Measurements from ENCODE around the gene NOS2.
"Not testable (repeated sequence)": the region's sequence is repeated elsewhere in the genome, so short reads cannot be mapped to it uniquely, and the experiment has no call there.

NOS2 gene

DNA sequence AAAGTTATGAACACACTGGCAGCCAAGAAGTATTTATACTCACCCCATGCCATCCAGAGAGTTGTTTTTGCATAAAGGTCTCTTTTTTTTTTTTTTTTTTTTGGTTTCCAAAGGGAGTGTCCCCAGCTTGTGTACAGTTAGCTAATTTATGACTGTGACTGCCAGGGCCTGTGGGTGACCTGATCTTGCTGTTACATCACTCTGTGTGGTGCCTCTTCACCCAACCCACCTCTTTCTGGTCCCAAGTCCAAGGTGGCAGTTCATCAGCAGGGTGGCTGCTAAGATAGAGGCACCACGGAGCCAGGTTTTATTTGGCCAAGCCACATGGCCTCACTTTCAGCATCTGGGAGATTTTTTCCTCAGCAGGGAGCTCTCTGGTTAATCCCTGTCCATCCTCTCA, at the start of gene NOS2:
TSS of gene NOS2 (minus strand) at position 8 of the 400 bp plus-strand sequence. CDS start 1,720 bp downstream, outside the sequence.
- Histone ChIP-seq H3K36me3 (ENCODE audit: control insufficient read depth, insufficient read depth, low read length) (no peaks in the 10 kb centered on the region), H3K4me1 (ENCODE audit: control insufficient read depth, insufficient read depth, low read length) (no peaks in the 10 kb centered on the region), H3K27me3 (ENCODE audit: control insufficient read depth, insufficient read depth, low read length) (no peaks in the 10 kb centered on the region), H3K9me3 (ENCODE audit: control insufficient read depth, insufficient read depth, low read length) (no peaks in the 10 kb centered on the region), H3K27ac (ENCODE audit: low read length) (no peak within 1 kb of the TSS), H3K4me3 (ENCODE audit: low read length) (no peak within 1 kb of the TSS)
- no peak for DNase-seq (ENCODE audit: low read depth, low spot score)
- no CpG with 5 or more reads among the region's 1 CpG for WGBS (ENCODE audit: insufficient coverage, insufficient read length)

DNA sequence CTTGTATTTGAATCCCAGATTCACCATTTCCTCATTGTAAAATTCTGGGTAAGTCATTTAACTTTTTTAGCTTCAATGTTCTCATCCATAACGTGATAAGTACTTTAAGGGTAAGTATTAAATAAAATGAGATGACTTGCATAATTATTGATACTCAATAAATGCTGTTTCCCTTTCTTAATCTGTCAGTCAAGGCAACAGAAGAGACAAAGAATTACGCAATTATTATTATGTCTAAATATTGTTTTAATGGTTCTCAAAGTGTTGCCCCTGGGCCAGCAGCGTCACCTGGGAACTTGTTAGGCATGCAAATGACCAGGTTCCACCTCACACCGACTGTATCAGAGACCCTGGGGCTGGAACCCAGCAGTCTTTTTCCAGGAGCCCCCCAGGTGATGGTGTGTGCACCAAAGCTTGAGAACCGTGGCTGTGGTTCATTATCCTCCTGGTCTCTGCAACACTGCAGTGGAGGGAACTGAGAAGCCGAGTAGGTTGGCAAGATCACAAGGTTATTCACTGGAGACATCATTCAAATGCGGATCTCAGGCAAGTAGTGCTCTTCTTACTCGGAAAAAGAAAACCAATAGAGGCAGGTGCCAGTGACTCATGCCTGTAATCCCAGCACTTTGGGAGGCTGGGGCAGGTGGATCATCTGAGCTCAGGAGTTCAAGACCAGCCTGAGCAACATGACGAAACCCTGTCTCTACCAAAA, 49.3 kb upstream of the NOS2 start:
- Histone ChIP-seq H3K9me3 (ENCODE audit: control insufficient read depth, insufficient read depth, low read length) (no peaks in the 10 kb centered on the region), H3K27ac (ENCODE audit: low read length) (no peak overlapping the region), H3K36me3 (ENCODE audit: control insufficient read depth, insufficient read depth, low read length) (no peaks in the 10 kb centered on the region), H3K4me1 (ENCODE audit: control insufficient read depth, insufficient read depth, low read length) (no peaks in the 10 kb centered on the region), H3K27me3 (ENCODE audit: control insufficient read depth, insufficient read depth, low read length) (no peaks in the 10 kb centered on the region), H3K4me3 (ENCODE audit: low read length) (no peak overlapping the region)
- DNase-seq (ENCODE audit: low read depth, low spot score) = no peak
- WGBS (ENCODE audit: insufficient coverage, insufficient read length) = no CpG with 5 or more reads among the region's 9 CpGs

DNA sequence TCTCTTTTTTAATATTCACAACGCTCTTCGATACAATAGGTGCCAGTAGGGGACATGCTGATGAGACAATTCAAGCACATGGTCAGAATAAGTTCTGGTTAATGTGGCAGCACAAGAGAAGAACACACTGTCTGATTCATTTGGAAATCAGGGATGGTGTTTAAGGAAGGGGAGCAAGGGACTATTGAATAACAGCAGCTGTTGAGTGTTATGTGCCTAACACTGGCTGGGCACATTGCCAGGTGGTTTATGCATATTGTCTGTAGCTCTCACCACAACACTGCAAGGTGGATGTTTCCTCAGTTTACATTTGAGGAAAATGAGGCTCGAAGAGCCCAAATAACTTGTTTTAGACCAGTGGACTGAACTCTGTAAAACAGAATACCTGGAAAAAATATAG, 48.6 kb upstream of the NOS2 start:
- no peaks in the 10 kb centered on the region for H3K36me3 ChIP-seq (ENCODE audit: control insufficient read depth, insufficient read depth, low read length)
- DNase-seq (ENCODE audit: low read depth, low spot score) = no peak
- H3K4me3 ChIP-seq (ENCODE audit: low read length) = no peak overlapping the region
- no peaks in the 10 kb centered on the region for H3K4me1 ChIP-seq (ENCODE audit: control insufficient read depth, insufficient read depth, low read length)
- no peaks in the 10 kb centered on the region for H3K9me3 ChIP-seq (ENCODE audit: control insufficient read depth, insufficient read depth, low read length)
- WGBS (ENCODE audit: insufficient coverage, insufficient read length) = no CpG with 5 or more reads among the region's 3 CpGs
- H3K27me3 ChIP-seq (ENCODE audit: control insufficient read depth, insufficient read depth, low read length) = no peaks in the 10 kb centered on the region
- H3K27ac ChIP-seq (ENCODE audit: low read length) = no peak overlapping the region

DNA sequence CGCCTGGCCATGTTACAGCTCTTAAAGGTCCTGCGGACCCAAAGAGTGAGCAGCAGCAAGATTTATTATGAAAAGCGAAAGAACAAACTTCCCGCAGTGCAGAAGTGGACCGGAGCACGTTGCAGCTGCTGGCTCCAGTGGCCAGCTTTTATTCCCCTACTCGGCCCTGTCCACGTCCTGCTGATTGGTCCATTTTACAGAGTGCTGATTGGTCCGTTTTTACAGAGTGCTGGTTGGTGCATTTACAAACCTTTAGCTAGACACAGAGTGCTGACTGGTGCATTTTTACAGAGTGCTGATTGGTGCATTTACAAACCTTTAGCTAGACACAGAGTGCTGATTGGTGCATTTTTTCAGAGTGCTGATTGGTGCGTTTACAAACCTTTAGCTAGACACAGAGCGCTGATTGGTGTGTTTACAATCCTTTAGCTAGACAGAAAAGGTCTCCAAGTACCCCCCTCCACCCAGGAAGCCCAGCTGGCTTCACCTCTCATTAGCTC, 46.5 kb upstream of the NOS2 start:
- no CpG with 5 or more reads among the region's 11 CpGs for WGBS (ENCODE audit: insufficient coverage, insufficient read length)
- not testable (repeated sequence) for H3K9me3 ChIP-seq (ENCODE audit: control insufficient read depth, insufficient read depth, low read length); H3K4me1 ChIP-seq (ENCODE audit: control insufficient read depth, insufficient read depth, low read length); H3K36me3 ChIP-seq (ENCODE audit: control insufficient read depth, insufficient read depth, low read length); H3K27ac ChIP-seq (ENCODE audit: low read length); H3K4me3 ChIP-seq (ENCODE audit: low read length); H3K27me3 ChIP-seq (ENCODE audit: control insufficient read depth, insufficient read depth, low read length); DNase-seq (ENCODE audit: low read depth, low spot score)

DNA sequence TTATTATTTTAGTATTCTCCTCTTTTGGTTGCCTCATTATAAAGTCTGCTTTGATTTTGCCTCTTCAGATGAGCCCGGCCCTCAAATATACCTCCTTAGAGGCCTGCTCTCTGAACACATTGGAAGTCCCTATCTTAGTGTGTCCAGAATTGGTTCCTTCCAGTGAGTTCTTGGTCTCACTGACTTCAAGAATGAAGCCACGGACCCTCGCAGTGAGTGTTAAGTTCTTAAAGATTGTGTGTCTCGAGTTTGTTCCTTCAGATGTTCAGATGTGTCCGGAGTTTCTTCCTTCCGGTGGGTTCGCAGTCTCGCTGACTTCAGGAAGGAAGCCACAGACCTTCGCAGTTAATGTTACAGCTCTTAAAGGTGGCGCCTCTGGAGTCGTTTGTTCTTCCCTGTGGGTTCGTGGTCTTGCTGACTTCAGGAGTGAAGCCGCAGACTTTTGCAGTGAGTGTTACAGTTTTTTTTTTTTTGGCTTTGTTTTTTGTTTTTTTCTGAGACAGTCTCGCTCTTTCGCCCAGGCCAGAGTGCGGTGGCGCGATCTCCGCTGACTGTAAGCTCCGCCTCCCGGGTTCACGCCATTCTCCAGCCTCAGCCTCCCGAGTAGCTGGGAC, 45.8 kb upstream of the NOS2 start:
- Histone ChIP-seq H3K4me3 (ENCODE audit: low read length) (no peak overlapping the region), H3K27me3 (ENCODE audit: control insufficient read depth, insufficient read depth, low read length) (no peaks in the 10 kb centered on the region), H3K36me3 (ENCODE audit: control insufficient read depth, insufficient read depth, low read length) (no peaks in the 10 kb centered on the region), H3K4me1 (ENCODE audit: control insufficient read depth, insufficient read depth, low read length) (no peaks in the 10 kb centered on the region), H3K9me3 (ENCODE audit: control insufficient read depth, insufficient read depth, low read length) (no peaks in the 10 kb centered on the region), H3K27ac (ENCODE audit: low read length) (no peak overlapping the region)
- WGBS (ENCODE audit: insufficient coverage, insufficient read length) = no CpG with 5 or more reads among the region's 23 CpGs
- DNase-seq (ENCODE audit: low read depth, low spot score) = no peak

DNA sequence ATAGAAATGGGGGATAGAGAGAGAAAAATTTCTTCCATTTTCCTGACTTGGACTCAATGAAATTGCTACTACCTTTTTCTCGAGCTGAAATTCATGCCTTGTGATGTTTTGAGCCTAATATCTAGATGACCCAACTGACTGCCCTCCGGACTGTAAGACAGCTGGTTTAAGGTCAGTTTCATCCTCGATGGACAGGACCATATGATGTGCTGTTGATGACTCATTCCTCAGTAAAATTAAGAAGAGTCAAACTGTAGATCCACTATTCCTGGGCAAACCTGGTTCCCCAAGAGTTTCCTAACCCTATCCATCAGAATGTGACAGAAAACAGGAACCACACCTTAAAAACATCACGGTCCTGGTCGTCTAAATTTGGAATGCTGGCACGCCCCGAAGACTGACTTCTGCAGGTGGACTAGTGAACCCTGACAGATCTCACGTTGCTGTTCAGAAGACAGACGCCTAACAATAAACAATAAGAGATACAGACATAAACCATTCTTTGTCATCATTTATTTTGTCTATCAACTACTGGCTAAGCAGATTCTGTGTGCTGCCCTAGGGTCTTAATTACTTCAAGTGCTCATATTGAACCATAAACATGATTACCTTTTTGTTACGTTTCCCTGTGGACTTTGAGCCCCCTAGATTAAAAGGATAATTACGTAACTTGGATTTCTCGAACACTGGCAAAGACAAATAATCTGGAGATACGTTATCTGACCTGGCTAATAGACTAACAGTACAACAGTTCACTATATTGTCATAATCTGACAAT, 45.1 kb upstream of the NOS2 start:
- Histone ChIP-seq H3K4me3 (ENCODE audit: low read length) (no peak overlapping the region), H3K27ac (ENCODE audit: low read length) (no peak overlapping the region), H3K27me3 (ENCODE audit: control insufficient read depth, insufficient read depth, low read length) (no peaks in the 10 kb centered on the region), H3K9me3 (ENCODE audit: control insufficient read depth, insufficient read depth, low read length) (no peaks in the 10 kb centered on the region), H3K4me1 (ENCODE audit: control insufficient read depth, insufficient read depth, low read length) (no peaks in the 10 kb centered on the region), H3K36me3 (ENCODE audit: control insufficient read depth, insufficient read depth, low read length) (no peaks in the 10 kb centered on the region)
- DNase-seq (ENCODE audit: low read depth, low spot score) = no peak
- WGBS (ENCODE audit: insufficient coverage, insufficient read length) = no CpG with 5 or more reads among the region's 13 CpGs

DNA sequence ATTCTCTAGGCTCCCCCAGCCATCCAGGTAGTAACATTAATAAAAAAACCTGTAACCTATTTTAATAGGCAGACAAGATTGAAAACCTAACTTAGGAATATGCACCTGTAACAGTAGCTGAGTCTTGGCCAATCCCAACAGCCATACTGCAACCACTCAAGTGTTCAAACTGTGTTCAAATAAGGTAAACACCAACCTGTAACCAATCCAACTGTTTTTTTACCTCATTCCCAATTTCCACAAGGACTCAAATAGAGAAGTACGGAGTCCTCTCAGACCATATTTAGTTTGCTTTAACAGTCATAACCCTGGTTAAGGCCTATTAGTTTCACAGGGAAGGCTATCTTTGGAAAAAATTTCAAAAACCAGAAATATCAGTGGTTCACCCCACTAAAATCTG, 40.4 kb upstream of the NOS2 start:
- H3K27me3 ChIP-seq (ENCODE audit: control insufficient read depth, insufficient read depth, low read length) = no peaks in the 10 kb centered on the region
- no peak overlapping the region for H3K27ac ChIP-seq (ENCODE audit: low read length)
- no peaks in the 10 kb centered on the region for H3K4me1 ChIP-seq (ENCODE audit: control insufficient read depth, insufficient read depth, low read length)
- H3K9me3 ChIP-seq (ENCODE audit: control insufficient read depth, insufficient read depth, low read length) = no peaks in the 10 kb centered on the region
- H3K36me3 ChIP-seq (ENCODE audit: control insufficient read depth, insufficient read depth, low read length) = no peaks in the 10 kb centered on the region
- H3K4me3 ChIP-seq (ENCODE audit: low read length) = no peak overlapping the region
- no peak for DNase-seq (ENCODE audit: low read depth, low spot score)
- no CpG with 5 or more reads among the region's 1 CpG for WGBS (ENCODE audit: insufficient coverage, insufficient read length)

DNA sequence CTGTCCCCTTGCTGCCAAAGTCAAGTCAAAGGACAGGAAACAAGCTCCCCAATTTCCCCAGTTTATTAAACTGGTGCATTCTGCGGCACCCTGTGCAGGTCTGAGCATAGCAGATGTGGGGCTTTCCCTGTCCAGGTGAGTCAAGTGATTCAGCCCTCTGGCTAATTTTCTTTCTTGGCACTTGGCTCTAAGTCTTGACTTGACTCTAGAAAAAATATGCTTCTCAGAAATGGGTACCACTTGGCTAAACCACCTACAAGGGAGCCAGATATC, 40.0 kb upstream of the NOS2 start:
- not testable (repeated sequence) for H3K9me3 ChIP-seq (ENCODE audit: control insufficient read depth, insufficient read depth, low read length); H3K27ac ChIP-seq (ENCODE audit: low read length); DNase-seq (ENCODE audit: low read depth, low spot score); H3K4me1 ChIP-seq (ENCODE audit: control insufficient read depth, insufficient read depth, low read length); H3K36me3 ChIP-seq (ENCODE audit: control insufficient read depth, insufficient read depth, low read length); H3K27me3 ChIP-seq (ENCODE audit: control insufficient read depth, insufficient read depth, low read length); H3K4me3 ChIP-seq (ENCODE audit: low read length)
- no CpG with 5 or more reads among the region's 1 CpG for WGBS (ENCODE audit: insufficient coverage, insufficient read length)

DNA sequence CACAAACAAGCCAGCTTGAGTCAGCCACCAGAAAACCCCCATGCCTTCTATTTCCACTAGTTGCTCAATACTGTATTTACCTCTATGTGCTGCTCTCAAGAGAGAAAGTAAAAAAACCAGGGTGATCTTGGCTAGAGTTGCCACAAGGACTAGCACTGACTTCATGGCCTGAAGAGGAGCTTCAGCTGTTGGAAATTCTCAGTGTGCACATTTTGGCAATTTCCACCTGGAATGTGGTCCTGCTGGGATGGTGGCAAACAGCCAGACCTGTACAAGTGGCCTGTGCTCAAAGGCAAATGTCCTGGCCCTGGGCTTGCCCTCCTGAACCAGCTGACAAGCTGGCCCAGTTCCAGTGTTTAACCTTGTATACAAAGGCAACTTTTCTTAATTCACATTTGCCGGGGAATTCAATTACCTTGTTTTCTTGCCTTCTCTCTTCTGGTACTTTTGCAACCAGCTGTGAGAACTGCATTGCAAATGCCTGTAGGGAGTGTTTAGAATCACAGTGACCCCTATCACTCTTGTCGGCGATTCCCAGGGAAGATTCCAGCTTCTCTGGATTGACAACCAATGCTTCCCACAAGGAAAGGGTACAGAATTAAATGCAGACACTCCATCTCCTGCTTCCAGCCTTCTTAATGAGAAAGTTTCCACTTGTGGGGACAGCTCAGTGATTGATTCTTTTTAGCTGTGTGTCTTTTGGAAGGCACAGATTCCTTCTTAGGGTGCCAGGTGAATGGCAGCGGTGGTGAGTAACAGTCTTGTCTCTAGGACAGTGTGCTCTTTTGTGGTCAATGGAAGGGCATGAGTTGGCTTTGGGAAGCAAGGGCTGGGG, 39.5 kb upstream of the NOS2 start:
- not testable (repeated sequence) for H3K9me3 ChIP-seq (ENCODE audit: control insufficient read depth, insufficient read depth, low read length); H3K27me3 ChIP-seq (ENCODE audit: control insufficient read depth, insufficient read depth, low read length); H3K4me1 ChIP-seq (ENCODE audit: control insufficient read depth, insufficient read depth, low read length); H3K27ac ChIP-seq (ENCODE audit: low read length); H3K36me3 ChIP-seq (ENCODE audit: control insufficient read depth, insufficient read depth, low read length); H3K4me3 ChIP-seq (ENCODE audit: low read length); DNase-seq (ENCODE audit: low read depth, low spot score)
- no CpG with 5 or more reads among the region's 4 CpGs for WGBS (ENCODE audit: insufficient coverage, insufficient read length)

DNA sequence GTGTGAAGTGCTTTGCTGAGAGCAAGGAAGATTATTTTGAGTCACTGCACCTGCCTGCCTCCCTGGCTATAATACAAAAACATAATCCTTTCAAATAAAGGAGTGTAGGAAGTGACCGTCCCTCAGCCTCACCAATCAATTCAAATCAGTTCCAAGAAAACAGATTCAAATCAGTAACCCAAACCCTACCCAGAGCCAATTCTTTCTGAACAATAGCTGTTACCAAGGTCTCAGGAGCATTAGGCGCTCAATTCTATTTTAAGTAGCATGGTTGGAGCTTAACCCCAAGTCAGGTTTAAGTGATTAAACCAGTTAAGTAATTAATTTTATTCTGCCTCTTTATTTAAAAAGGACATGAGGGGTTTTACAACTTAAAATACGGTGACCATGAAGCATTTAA, 38.3 kb upstream of the NOS2 start:
- DNase-seq (ENCODE audit: low read depth, low spot score); H3K36me3 ChIP-seq (ENCODE audit: control insufficient read depth, insufficient read depth, low read length); H3K27me3 ChIP-seq (ENCODE audit: control insufficient read depth, insufficient read depth, low read length); H3K27ac ChIP-seq (ENCODE audit: low read length); H3K9me3 ChIP-seq (ENCODE audit: control insufficient read depth, insufficient read depth, low read length); H3K4me1 ChIP-seq (ENCODE audit: control insufficient read depth, insufficient read depth, low read length); H3K4me3 ChIP-seq (ENCODE audit: low read length): not testable (repeated sequence)
- no CpG with 5 or more reads among the region's 3 CpGs for WGBS (ENCODE audit: insufficient coverage, insufficient read length)
